HG03039 (cell line): ENCODE data around the gene MAP3K21.

Experiments
- ATAC-seq: cut with Tn5 transposase; IDR thresholded peaks from one replicate; pipeline ENCODE4 v1.9.1; 2021; ENCODE audit warnings: mild to moderate bottlenecking, moderate library complexity; ENCODE audit not compliant: unreplicated experiment

Gene MAP3K21

GRCh38 chr1:233327651-233328141, at the start of gene MAP3K21:
TSS of gene MAP3K21 (plus strand) at chr1:233327724. CDS start at chr1:233328029, 305 bp downstream.
- ATAC-seq: peak; percentile 32

- ATAC-seq: no peak
These were observed 48.9 kb upstream of the MAP3K21 start for GRCh38 chr1:233278631-233279030.

GRCh38 chr1:233279971-233280370, 47.6 kb upstream of the MAP3K21 start:
- no peak for ATAC-seq

- peak; percentile 83 for ATAC-seq
These were observed 45.6 kb upstream of the MAP3K21 start for GRCh38 chr1:233281711-233282581.

- ATAC-seq: no peak
These were observed 45.0 kb upstream of the MAP3K21 start for GRCh38 chr1:233282582-233282886.

GRCh38 chr1:233289676-233290075, 37.8 kb upstream of the MAP3K21 start:
- no peak for ATAC-seq

GRCh38 chr1:233290396-233291034, 37.0 kb upstream of the MAP3K21 start:
- no peak for ATAC-seq

- no peak for ATAC-seq
These were observed 33.7 kb upstream of the MAP3K21 start for GRCh38 chr1:233293556-233294446.

- peak; percentile 32 for ATAC-seq
These were observed 32.6 kb upstream of the MAP3K21 start for GRCh38 chr1:233294913-233295236.

GRCh38 chr1:233295237-233295974, 32.1 kb upstream of the MAP3K21 start, which contains the start of gene PCNX2:
TSS of gene PCNX2 (minus strand) at chr1:233295725. CDS start at chr1:233295478, 247 bp downstream.
- peak; percentile 87 for ATAC-seq

- ATAC-seq: no peak
These were observed 31.6 kb upstream of the MAP3K21 start for GRCh38 chr1:233295975-233296322.

GRCh38 chr1:233299450-233299849, 28.1 kb upstream of the MAP3K21 start:
- no peak for ATAC-seq

- ATAC-seq: no peak
These were observed 27.2 kb upstream of the MAP3K21 start for GRCh38 chr1:233300326-233300725.

GRCh38 chr1:233304489-233305102, 22.9 kb upstream of the MAP3K21 start:
- ATAC-seq: no peak

- ATAC-seq: no peak
These were observed 13.9 kb upstream of the MAP3K21 start for GRCh38 chr1:233313434-233314155.

- ATAC-seq: no peak
These were observed 11.7 kb upstream of the MAP3K21 start for GRCh38 chr1:233315718-233316301.

- ATAC-seq: no peak
These were observed 11.1 kb upstream of the MAP3K21 start for GRCh38 chr1:233316473-233316872.

- ATAC-seq: no peak
These were observed 8.3 kb upstream of the MAP3K21 start for GRCh38 chr1:233319272-233319671.

- no peak for ATAC-seq
These were observed 7.5 kb upstream of the MAP3K21 start for GRCh38 chr1:233320023-233320422.
